ENCODE data around the gene NTF4. TPM values are rescaled to one million over a fixed set of nuclear protein-coding genes. Genes with fewer than 3 reads are reported as not detected.

The NTF4 gene
- total and polyA plus RNA-seq, 2 donors (not counting 1 experiment from before 2014, with no cell fraction given), result not detected

- no peaks in the 10 kb centered on the region for H3K79me2 ChIP-seq (ENCODE audit: control insufficient read depth, insufficient read depth, low read length)
- intact Hi-C loops (cut with micrococcal nuclease), result loop anchor here (1.0 to 10.0 kb wide), 7 partner anchors 14 to 561 kb away; partner anchors contain the start of genes DBP, GYS1, PRMT1 and RUVBL2
- H3K27ac Mint-ChIP-seq, result peak within 1 kb of the TSS; percentile 74
- H3K27me3 ChIP-seq (replicated peaks in 1 of 4; ENCODE audit: control extremely low read depth in 1 of 4, control insufficient read depth in 3 of 4, insufficient read depth in 4 of 4, low read length in 3 of 4), result no peaks in the 10 kb centered on the region
- H3K4me1 ChIP-seq (ENCODE audit: control insufficient read depth in 2 of 2, insufficient read depth in 2 of 2, low read length in 2 of 2), result peaks cover 14 to 31% of the 10 kb centered on the region in 2 donors
- H3K9ac ChIP-seq (ENCODE audit: low read length), result peak within 1 kb of the TSS; percentile 71
- H3K4me2 ChIP-seq (replicated peaks; ENCODE audit: low read depth, low read length, poor library complexity, severe bottlenecking), result peak within 1 kb of the TSS; percentile 98
- ChIA-PET CTCF (interaction anchor here (0.6 to 5.6 kb wide), 19 partner anchors 8 to 550 kb away, joined by 3 to 33 read pairs (median 4); partner anchors contain the start of genes GYS1, NOSIP and RUVBL2), POLR2A (interaction anchor here (1.3 kb wide), 2 partner anchors 14 to 94 kb away, joined by 4 read pairs; a partner anchor contains a TSS)
- no peak within 1 kb of the TSS for H3K27ac ChIP-seq (ENCODE audit: low read length in 2 of 2)
- no peaks in the 10 kb centered on the region for H3K9me3 Mint-ChIP-seq (ENCODE audit: insufficient read depth)
- WGBS (ENCODE audit: insufficient coverage), result under 1% methylated on average over 60 of the region's 66 CpGs
- peak within 1 kb of the TSS; percentile 82 for H2AFZ ChIP-seq (ENCODE audit: insufficient read depth, low read depth, low read length, poor library complexity, severe bottlenecking)
- H3K27me3 Mint-ChIP-seq, result no peaks in the 10 kb centered on the region
- peak within 1 kb of the TSS in 4 of 5 experiments; percentile 59 to 78 (median 68) for H3K4me3 ChIP-seq (ENCODE audit: control extremely low read depth in 1 of 5, extremely low read depth in 1 of 5, insufficient read depth in 1 of 5, low read depth in 2 of 5, low read length in 4 of 5)
- no peaks in the 10 kb centered on the region for H4K20me1 ChIP-seq (ENCODE audit: control insufficient read depth, insufficient read depth, low read length, poor library complexity, severe bottlenecking)
- DNase-seq (peak; percentile 90), ATAC-seq (ENCODE audit: low read depth) (peak; percentile 59)
- TF ChIP-seq, protein P1, sequence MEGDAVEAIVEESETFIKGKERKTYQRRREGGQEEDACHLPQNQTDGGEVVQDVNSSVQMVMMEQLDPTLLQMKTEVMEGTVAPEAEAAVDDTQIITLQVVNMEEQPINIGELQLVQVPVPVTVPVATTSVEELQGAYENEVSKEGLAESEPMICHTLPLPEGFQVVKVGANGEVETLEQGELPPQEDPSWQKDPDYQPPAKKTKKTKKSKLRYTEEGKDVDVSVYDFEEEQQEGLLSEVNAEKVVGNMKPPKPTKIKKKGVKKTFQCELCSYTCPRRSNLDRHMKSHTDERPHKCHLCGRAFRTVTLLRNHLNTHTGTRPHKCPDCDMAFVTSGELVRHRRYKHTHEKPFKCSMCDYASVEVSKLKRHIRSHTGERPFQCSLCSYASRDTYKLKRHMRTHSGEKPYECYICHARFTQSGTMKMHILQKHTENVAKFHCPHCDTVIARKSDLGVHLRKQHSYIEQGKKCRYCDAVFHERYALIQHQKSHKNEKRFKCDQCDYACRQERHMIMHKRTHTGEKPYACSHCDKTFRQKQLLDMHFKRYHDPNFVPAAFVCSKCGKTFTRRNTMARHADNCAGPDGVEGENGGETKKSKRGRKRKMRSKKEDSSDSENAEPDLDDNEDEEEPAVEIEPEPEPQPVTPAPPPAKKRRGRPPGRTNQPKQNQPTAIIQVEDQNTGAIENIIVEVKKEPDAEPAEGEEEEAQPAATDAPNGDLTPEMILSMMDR (IDR thresholded peaks at IDR 0.05), result peak; percentile 78
- TF ChIP-seq EZH2 (IDR thresholded peaks at IDR 0.05; ENCODE audit: borderline replicate concordance, insufficient read depth, low read depth, low read length, poor library complexity, severe bottlenecking), result no peak
- peaks cover 0 to 6% of the 10 kb centered on the region in 2 experiments for H3K36me3 ChIP-seq (replicated peaks in 1 of 2; ENCODE audit: control extremely low read depth in 1 of 2, control insufficient read depth in 1 of 2, extremely low read depth in 1 of 2, insufficient read depth in 2 of 2, low read length in 1 of 2)
- no peaks in the 10 kb centered on the region for H3K9me3 ChIP-seq (ENCODE audit: control extremely low read depth in 1 of 3, control insufficient read depth in 2 of 3, insufficient read depth in 1 of 3, low read length in 2 of 3)
- H3K4me3 Mint-ChIP-seq, result peak within 1 kb of the TSS; percentile 93
- H3K4me1 Mint-ChIP-seq, result peaks cover 43% of the 10 kb centered on the region
Measured at GRCh38 chr19:49113762-49114629, 49.4 kb upstream of the NTF4 start, which contains the start of gene LIN7B. Gene LIN7B, plus strand, starts transcription at chr19:49114370. Its CDS starts 35 bp downstream, at chr19:49114405.

Measured in B cell (primary cell).